ENCODE data around the gene ANKRD16.
A peak's percentile ranks its signal among the peaks of the same experiment; 100 is the strongest.
"Not testable (repeated sequence)": the region's sequence is repeated elsewhere in the genome, so short reads cannot be mapped to it uniquely, and the experiment has no call there.

ANKRD16 gene

DNA sequence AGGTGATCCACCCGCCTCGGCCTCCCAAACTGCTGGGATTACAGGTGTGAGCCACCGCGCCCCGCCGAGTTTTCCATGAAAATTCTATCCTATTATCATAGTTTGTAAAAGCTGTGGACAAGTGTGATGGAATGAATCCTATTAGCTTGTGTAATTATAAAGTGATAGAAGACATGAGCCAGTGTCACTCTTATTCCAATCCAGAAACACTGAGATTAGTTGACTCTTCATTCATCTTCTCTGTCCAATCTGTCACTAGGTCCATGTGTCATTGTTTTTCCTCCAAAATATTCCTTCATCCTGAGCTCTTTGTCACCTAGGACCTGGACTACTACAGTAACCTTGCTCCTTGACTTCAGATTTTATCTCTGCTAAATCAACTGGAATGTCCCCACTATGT lies 13.9 kb upstream of the ANKRD16 start:
- DNase-seq (ENCODE audit: low read depth): no peak

DNA sequence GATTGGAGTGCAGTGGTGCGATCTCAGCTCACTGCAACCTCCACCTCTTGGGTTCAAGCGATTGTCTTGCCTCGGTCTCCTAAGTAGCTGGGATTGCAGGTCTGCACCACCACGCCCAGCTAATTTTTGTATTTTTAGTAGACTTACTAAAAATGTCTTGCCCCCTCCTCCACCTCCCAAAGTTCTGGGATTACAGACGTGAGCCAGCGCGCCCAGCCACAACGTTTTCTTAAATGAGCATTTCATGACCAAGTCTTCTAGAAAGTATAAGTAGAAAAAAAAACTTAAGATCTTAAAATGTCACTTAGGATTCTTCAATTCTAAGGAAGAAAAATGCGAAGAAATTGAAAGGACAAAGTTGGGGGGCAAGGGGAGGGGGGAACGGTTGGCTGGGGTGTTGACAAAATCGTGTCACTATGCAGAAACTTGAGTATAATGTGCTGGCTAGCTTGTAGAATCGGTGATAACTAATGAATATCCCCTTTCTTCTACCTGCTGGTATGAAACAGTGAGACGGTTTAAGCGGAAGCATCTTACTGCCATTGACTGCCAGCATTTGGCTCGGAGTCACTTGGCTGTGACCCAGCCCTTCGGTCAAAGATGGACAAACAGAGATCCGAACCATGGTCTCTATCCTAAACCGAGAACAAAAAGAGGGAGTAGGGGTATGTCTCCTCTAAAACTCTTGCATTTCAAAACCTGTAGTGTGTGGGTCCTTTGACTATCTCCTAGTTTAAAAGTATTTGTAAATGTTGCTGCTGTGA lies 13.0 kb upstream of the ANKRD16 start:
- no peak for DNase-seq (ENCODE audit: low read depth)

DNA sequence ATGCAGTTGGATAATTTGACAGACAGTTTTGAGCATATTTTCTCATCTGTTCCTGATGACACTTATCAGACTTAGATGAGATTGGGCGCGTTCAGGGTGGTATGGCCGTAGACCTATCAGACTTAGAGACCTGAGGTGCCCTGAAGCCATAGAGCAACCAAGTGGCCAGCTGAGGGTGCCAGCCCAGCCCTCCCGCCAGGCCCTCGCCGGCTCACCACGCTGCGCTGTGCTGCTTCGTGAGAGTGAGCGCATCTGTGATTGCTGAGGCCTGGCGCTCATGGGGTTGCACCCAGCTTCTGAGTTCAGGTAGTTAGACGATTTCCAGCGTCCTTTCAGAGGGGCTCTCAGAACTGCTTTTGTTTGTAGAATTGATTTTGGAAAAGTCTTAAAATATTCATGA lies 10.6 kb upstream of the ANKRD16 start:
- no peak for DNase-seq (ENCODE audit: low read depth)

DNA sequence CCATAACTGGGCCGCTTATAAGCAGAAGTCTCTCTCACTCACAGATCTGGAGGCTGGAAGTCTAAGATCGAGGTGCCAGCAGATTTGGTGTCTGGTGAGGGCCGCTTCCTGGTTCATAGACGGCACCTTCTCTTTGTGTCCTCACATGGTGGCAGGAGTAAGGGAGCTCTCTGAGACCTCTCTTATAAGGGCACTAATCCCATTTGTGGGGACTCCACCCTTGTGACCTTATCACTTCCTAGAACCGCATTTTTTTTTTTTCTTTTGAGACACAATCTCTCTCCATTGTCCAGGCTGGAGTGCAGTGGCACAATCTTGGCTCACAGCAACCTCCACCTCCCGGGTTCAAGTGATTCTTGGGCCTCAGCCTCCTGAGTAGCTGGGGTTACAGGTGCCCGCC lies 8.5 kb upstream of the ANKRD16 start:
- DNase-seq (ENCODE audit: low read depth): no peak

DNA sequence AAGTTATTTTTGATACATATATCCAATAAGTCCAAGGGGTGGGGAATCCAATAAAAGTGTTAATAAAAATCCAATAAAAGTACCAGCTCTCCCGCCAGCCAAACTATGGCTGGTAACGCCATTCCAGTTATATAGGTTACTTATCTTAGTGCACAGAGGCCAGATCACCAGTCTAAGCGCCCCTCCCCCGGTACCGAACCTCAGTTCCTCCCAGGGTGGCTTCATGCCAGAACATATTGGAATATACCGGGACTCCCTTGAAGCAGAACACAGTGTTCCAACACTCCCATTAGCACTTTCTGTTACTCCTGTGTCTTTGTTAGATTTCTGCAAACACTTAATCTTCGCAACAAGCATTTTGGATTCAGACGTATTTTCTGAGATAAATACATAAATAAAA lies 7.8 kb upstream of the ANKRD16 start:
- DNase-seq (ENCODE audit: low read depth): no peak

DNA sequence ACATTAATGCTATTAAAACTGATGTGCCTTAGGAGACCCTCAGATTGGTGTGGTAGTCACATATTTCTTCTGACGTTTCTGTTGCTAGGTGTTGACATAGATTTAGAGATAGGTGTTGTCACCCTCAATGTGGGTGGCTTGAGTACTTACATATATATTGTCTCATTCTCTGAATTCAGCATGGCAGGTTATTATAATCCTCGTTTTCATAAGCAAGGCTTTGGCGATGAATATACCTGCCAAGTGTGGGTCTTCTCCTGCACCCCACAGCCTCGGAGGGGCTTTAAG lies 7.3 kb upstream of the ANKRD16 start:
- DNase-seq (ENCODE audit: low read depth): no peak

DNA sequence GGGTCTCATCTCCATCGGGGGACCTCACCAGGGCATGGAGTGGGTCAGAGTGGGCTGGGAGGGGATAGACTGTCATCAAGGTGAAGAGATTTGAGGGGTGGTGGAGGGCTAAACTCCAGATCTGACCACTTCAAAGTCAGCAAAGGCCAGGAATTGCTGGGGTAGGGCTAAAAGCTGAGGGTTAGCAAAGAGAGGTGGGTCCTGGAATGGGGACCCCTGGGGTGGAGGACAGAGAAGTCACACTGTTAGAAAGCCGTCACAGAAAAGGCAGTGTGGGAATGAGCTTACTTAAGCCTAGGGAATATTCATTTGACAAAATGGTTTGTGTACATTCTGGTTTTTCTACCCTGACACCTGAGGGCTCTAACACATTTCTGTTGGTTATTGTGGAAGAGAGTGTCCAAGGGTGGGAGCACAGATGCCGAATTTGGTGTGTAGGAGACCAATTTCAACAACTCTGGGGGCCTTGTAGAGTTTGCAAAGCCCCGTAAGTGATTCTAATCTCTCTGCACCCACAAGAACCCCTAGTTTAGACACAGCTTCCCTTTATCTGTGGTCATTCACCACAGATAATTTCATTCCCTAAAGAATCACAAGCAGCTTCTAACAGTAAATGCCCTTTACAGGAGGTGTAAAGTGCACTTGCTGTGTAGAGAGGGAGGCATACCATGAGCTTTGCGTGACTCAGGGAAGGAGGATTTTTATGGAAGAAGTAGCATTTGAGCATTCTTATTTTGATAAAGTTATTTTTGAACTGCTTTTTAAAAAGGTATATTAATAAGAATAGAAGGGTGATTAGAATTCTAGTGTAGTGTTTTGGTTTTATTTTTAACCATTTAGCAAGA lies 6.7 kb upstream of the ANKRD16 start:
- DNase-seq (ENCODE audit: low read depth): no peak

DNA sequence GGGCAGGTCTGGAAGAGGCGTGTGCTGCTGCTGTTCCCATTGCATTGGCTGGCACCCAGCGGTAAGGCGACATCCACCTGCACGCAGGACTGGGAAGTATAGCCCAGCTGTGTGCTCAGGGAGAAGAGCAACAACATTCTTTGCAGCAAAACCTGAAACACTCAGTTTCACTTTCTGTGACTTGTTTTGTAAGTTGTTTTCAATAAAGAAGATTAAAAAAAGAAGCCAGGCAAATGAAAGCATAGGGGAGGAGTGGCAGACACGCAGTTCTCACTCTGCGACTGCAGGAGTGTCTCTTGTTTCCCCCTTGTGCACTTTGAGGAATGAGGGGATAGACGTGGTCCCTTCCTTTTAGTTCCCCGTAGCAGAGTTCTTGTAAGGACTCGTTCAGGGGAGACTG lies 6.1 kb upstream of the ANKRD16 start:
- no peak for DNase-seq (ENCODE audit: low read depth)

DNA sequence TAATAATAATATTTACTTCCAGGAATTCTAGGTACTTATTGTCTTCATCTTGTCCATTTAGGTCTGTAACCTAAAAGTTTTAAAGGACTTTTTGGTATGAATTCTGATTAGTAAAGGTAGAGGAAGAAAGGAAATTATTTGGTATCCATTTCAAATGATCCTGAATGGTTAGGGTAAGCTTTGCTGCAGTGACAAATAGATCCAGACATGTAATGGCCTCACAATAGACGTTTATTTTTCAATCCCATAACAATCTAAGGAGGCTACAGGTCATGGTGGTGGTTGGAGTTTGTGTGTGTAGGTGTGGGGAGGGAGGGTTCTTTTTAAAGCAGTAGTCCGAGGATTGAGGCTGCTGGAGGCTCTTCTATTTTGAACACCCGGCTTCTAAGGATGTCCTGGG lies 5.7 kb upstream of the ANKRD16 start:
- no peak for DNase-seq (ENCODE audit: low read depth)

DNA sequence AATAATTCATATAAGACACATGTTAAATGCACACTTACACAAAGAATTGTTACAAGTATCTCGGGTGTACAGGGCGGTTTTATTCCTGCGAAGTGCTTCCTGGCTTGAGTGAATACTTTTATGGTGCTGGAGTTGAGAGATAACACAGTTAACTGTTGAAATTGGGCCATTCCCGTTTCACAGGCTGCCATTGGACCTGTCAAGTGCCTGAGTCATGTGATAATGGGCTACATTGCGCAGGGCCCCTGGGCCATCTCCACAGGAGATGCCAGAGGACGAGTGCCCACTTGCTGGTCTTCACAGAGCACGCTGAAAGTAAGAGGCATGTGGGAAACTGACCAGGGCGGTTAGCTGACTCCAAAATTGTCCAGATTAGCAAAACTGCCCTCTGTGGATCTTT lies 5.2 kb upstream of the ANKRD16 start:
- DNase-seq (ENCODE audit: low read depth): no peak

DNA sequence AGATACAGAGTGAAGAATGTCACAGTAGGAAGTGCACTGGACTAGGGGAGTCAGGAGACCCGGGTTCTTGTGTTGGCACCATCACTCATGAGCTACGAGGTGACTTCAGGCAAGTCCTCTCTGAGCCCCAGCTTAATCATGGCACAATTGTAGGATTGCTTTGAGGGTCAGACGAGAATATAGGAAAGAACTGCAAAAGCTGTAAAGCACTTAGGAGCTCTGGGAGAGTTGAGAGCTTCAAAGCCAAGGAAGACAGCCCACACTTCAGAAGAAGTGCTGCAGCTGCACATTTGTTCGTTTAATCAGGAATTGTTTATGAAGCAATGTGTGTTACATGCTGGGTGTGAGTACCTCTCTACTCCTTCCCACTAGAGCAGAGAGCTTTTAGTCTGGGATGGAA lies 4.7 kb upstream of the ANKRD16 start:
- no peak for DNase-seq (ENCODE audit: low read depth)

DNA sequence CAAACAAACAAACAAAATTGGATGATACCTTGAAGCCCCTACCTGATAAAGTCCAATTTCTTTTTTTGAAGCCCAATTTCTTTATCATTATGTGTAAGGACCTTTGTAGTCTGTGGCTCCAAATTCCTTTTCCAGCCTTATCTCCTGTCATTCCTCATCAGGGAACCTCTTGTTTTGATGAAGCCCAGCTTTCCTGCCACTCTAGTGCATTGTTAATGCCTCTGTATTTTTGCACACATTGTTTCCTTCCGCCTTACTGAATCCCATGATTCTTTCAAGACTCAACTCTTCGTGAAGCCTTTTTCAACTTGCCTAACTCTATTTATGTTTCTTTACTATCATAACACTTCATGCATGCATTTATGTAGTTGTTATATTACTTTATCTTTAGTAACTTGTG lies 3.6 kb upstream of the ANKRD16 start:
- no peak for DNase-seq (ENCODE audit: low read depth)

DNA sequence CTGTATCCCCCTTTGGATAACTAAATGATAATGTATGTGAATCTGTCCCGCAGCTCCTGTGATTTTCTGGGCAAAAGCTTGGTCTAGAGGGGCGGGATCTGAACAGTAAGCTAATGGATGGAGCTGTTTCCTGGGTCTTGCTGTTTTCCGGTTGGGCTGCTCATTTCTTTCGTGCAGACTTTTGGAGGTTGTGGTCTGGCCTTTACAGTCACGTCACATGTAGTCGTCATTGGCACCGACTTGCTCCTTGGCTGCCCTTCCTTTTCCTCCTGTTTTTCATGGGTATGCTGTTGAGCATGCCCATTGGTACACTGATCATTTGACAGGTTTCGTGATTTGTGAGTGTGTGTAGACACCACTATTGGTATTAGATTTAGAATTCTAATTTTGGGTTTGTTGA lies 2.3 kb upstream of the ANKRD16 start:
- no peak for DNase-seq (ENCODE audit: low read depth)

DNA sequence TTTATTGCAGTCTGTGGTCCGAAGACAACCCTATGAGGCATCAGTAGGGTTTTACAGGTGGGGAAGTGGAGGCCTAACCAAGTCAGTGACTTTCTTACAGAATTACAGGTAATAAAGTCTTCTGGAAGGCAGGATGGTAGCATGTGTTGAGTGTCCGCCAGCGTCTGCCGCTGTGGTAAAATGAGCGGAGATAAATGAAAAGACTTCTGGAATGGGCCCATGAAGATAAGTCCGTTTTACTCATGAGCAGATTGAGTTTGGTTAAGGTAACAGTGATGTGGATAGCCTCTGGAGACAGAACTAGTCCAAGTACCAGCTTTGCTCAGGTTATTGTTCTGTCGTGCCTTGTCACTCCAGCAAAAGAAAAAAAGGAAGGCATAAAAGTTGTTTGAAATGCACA lies 1.3 kb upstream of the ANKRD16 start:
- no peak for DNase-seq (ENCODE audit: low read depth)

DNA sequence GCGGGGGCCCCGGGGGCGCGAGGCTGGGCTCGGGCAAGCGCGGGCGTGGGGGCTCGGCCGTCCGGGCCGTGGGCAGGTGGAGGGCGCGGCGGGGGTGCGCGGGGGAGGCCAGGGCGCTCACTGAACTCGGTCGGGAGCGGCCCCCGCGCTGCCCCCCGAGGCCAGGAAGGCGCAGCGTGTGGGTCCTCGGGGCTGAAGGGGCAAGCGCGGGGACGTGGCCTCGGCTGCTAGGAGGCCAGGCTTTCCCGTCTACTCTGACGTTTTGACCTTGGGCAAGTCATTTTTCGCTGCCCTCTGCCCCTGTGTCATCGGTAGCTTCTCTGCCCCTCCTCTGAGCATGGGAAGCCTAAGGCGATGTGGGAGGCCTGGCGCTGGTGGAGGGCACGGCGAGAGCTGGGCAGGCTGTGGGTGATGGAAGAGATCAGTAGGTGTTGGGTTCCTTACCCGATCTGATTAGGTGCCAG lies 791 bp upstream of the ANKRD16 start:
- no peak for DNase-seq (ENCODE audit: low read depth)

DNA sequence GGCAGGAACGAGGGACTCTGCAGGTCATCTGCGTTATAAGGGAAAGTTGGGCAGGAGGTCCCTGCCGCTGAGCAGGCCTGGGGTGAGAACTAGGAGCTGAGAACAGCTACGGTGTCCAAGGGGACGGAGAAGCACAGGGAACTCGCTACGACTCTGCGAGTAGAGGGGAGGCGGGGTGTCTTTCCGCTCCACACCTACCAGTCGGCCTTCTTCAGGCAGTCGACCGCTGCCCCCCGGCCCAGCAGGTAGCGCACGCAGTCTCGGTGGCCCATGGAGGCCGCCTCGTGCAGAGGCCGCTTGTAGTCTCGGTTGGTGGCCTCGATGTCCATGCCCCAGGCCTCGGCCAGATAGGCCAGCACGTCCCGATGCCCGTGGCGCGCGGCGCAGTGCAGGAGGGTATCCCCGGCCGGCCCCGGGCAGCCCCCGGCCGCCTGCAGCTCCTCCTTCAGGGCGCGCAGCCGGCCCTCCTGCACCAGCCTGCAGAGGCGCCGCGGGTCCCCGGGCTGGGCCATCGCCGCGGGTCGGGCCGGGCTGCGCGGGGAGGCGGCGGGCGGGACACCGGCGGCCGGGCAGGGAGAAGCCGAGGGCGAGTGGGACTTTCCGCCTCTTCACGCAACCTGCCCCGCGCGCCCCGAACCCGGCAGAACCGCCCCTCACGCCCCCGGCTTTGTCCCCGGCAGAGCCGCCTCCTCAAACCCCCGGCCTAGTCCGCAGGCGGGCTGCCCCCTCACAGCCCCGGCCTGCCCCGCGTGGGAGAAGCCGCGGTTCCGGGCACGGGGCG lies 660 bp downstream of the ANKRD16 start:
- DNase-seq (ENCODE audit: low read depth): no peak

DNA sequence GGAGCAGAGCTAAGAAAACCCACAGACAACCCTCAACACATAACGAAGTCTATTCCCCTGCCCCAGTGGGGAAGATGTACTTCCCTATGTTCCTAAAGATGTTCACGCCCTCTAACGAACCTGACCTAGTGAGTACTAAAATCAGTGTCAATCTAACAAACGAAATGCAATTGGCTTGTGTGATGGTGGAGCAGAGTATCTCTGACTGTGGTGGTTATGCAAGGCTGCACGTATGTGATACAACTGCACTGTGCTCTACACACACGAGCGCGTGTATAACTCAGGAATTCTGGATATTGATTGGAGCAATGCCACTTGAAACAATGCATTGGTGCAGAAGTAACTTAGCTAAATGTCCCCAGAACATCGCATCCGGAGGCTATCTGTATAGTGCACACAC lies 1.3 kb downstream of the ANKRD16 start:
- DNase-seq (ENCODE audit: low read depth): no peak

DNA sequence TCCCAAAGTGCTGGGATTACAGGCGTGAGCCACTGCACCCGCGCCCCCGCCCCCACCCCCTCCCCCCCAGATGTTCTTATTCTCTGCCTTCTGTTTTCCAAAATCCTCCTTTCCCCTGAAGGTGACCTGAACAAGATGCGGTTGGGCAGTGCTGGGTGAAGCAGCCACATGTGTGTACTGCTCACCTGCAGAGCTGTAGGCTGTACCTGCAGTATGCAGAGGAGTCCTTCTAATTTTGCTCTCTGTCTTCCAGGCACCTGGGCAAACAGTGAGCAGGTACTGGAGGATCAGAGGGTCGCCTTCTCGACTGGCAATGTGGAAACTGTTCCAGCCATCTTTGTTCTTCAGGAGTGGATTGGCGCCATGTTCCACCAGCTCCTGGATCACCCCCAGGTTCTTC lies 2.1 kb downstream of the ANKRD16 start:
- no peak for DNase-seq (ENCODE audit: low read depth)

DNA sequence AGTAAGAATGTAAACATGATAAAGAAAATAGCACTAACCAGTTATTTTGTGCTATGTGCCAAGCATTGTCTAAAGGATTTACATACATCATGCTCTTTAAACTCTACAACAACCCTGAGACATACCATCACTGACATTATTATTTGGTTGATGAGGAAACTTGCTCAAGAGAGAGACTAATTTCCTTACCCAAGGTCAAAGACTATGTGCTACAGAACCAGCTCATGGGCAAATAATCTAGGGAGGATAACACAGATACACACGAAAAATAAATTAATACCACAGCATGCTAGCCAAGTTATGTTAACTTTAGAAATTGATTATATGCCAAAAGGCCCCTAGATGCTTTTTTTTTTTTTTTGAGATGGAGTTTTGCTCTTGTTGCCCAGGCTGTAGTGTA lies 2.7 kb downstream of the ANKRD16 start:
- DNase-seq (ENCODE audit: low read depth): no peak

DNA sequence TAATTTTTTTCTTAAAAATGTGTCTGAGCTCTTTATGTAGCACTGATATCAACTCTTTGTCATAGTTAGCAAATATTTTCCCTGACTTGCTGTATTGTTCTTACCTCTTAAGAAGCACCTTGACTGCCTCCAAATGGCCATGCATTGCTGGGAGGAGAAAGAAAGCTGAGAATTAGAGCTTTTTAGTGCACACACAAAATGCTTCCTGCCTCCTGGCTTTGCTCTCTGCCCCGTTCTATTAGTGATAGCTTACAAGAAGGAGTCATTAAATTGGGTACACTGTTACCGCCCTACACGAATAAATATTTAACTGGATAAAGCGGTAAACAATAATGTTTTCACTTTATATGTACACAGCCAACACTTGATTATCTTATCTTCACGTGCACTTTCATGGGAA lies 4.1 kb downstream of the ANKRD16 start:
- DNase-seq (ENCODE audit: low read depth): no peak

DNA sequence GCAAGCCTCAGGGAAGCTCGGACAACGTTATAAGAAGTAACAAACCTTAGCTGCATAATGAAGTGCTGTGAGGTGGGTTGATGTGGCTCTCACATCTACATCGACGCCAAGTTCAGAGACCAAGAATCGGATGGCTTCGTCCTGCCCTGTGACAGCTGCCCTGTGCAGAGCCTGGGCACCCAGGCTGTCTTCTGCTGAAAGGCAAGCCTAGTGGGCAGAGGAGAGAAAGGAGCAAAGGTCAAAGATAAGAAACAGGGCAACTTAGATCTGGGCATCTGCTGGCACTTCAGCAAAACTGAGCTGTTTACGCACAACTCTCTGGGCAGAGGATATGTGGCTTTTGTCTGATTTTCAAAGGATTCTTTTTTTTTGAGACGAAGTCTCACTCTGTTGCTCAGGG lies 6.7 kb downstream of the ANKRD16 start:
- DNase-seq (ENCODE audit: low read depth): no peak

DNA sequence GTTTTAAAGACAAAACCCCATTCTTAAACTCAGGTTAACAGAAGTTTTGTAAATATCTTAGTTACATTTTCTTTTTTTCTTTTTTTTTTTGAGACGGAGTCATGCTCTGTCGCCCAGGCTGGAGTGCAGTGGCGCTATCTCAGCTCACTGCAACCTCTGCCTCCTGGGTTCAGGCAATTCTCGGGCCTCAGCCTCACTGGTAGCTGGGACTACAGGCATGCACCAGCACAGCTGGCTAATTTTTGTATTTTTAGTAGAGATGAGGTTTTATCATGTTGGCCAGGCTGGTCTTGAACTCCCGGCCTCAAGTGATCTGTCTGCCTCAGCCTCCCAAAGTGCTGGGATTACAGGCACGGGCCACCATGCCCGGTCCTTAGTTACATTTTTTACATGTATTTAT lies 12.7 kb downstream of the ANKRD16 start:
- DNase-seq (ENCODE audit: low read depth): not testable (repeated sequence)

DNA sequence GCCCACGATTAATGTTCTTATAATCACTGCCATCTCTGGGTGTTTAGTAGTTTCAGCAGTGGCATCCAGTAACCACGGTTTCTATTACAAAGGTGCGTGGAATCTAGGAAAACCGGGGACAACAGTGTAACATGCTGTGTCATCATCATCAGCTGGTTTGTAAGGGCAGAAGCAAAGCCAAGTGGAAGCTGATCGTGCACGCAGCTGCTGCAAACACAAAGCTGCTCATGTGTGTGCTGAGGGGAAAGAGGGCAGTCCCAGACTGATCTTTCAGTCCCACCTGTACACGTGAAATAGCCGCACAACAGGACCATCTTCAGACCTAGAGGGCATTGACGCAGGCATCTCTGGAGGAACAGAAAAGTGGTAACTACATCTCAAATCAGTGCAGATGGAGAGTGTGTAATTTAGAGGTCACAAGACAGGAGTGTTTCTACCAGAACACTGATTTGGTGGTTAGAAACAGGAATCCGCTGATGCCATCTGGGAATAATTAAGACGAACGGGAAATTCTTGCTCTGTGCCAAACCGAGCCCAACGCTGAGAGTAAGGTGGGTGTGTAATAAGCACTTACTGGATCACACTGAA lies 13.4 kb downstream of the ANKRD16 start:
- DNase-seq (ENCODE audit: low read depth): peak; percentile 90
